MV-4-11 (cell line): Measurements from ENCODE around the gene CHKA.
A peak's percentile ranks its signal among the peaks of the same experiment; 100 is the strongest.

ENCODE experiments used
- DNase-seq: peaks from one replicate; lab custom pipeline; 2025; lab: John Stamatoyannopoulos, UW

The CHKA gene

GRCh38 chr11:68013611-68014156 is 107.5 kb downstream of the CHKA start:
- DNase-seq, result no peak

GRCh38 chr11:68012843-68013610 is 108.2 kb downstream of the CHKA start:
- no peak for DNase-seq

- DNase-seq, result no peak
Observed at GRCh38 chr11:68012044-68012842, 108.9 kb downstream of the CHKA start.

GRCh38 chr11:68011051-68011943 is 109.9 kb downstream of the CHKA start:
- peak; percentile 42 for DNase-seq

- DNase-seq, result peak; percentile 93
Observed at GRCh38 chr11:68010090-68011041, 110.8 kb downstream of the CHKA start, which contains the start of gene ALDH3B1. ALDH3B1 (plus strand) TSS chr11:68010327; CDS start chr11:68015298, 4,971 bp downstream.

- peak; percentile 73 for DNase-seq
Observed at GRCh38 chr11:68009391-68010089, 111.6 kb downstream of the CHKA start.

GRCh38 chr11:68008381-68009337 is 112.5 kb downstream of the CHKA start:
- peak; percentile 59 for DNase-seq

- no peak for DNase-seq
Observed at GRCh38 chr11:68007498-68008380, 113.4 kb downstream of the CHKA start.

GRCh38 chr11:68006606-68007166 is 114.5 kb downstream of the CHKA start:
- no peak for DNase-seq

- no peak for DNase-seq
Observed at GRCh38 chr11:68004551-68005335, 116.4 kb downstream of the CHKA start.

GRCh38 chr11:68003846-68004550 is 117.2 kb downstream of the CHKA start, which contains the start of gene UNC93B1:
UNC93B1 (minus strand) TSS chr11:68004097; CDS start chr11:68004043, 54 bp downstream.
- peak; percentile 86 for DNase-seq

- peak; percentile 48 for DNase-seq
Observed at GRCh38 chr11:68002938-68003845, 118.0 kb downstream of the CHKA start.
